Epidermal melanocyte (primary cell): ENCODE data around the gene GPRC5B.

ENCODE experiments used
- DNase-seq: peaks from one replicate; pipeline ENCODE4 v3.0.0; 2011; ENCODE audit warnings: low spot score; ENCODE audit not compliant: insufficient read length

Gene GPRC5B

GRCh38 chr16:19898166-19898565, 13.5 kb upstream of the GPRC5B start:
- DNase-seq = no peak

- no peak for DNase-seq
Measured at GRCh38 chr16:19896951-19897350, 12.3 kb upstream of the GPRC5B start.

- DNase-seq = no peak
Measured at GRCh38 chr16:19894586-19894985, 9.9 kb upstream of the GPRC5B start.

- DNase-seq = no peak
Measured at GRCh38 chr16:19892902-19893301, 8.3 kb upstream of the GPRC5B start.

- DNase-seq = no peak
Measured at GRCh38 chr16:19890901-19891300, 6.3 kb upstream of the GPRC5B start.

GRCh38 chr16:19888834-19889233, 4.2 kb upstream of the GPRC5B start:
- no peak for DNase-seq

GRCh38 chr16:19886073-19886941, 1.7 kb upstream of the GPRC5B start:
- no peak for DNase-seq

- no peak for DNase-seq
Measured at GRCh38 chr16:19885451-19886072, 914 bp upstream of the GPRC5B start.

- DNase-seq = no peak
Measured at GRCh38 chr16:19883966-19884485, 622 bp downstream of the GPRC5B start.

GRCh38 chr16:19883296-19883965, 1.2 kb downstream of the GPRC5B start:
- DNase-seq = no peak

GRCh38 chr16:19882646-19883045, 2.0 kb downstream of the GPRC5B start:
- no peak for DNase-seq

- DNase-seq = no peak
Measured at GRCh38 chr16:19882186-19882585, 2.5 kb downstream of the GPRC5B start.

- DNase-seq = no peak
Measured at GRCh38 chr16:19881783-19882182, 2.9 kb downstream of the GPRC5B start.

GRCh38 chr16:19881028-19881427, 3.6 kb downstream of the GPRC5B start:
- DNase-seq = no peak

GRCh38 chr16:19879241-19879792, 5.3 kb downstream of the GPRC5B start:
- DNase-seq = no peak

GRCh38 chr16:19878757-19879156, 5.9 kb downstream of the GPRC5B start:
- DNase-seq = no peak

GRCh38 chr16:19876501-19877059, 8.1 kb downstream of the GPRC5B start:
- DNase-seq = no peak

GRCh38 chr16:19875900-19876299, 8.7 kb downstream of the GPRC5B start:
- DNase-seq = no peak

GRCh38 chr16:19874851-19875546, 9.6 kb downstream of the GPRC5B start:
- no peak for DNase-seq

- DNase-seq = no peak
Measured at GRCh38 chr16:19874026-19874425, 10.6 kb downstream of the GPRC5B start.

GRCh38 chr16:19872935-19873334, 11.7 kb downstream of the GPRC5B start:
- DNase-seq = no peak
